Measurements from ENCODE around the gene FAM209A.

The FAM209A gene

GRCh38 chr20:56566621-56567020 lies 42.1 kb downstream of the FAM209A start:
- Histone ChIP-seq H3K9me3 (ENCODE audit: control insufficient read depth, low read length) (no peaks in the 10 kb centered on the region), H3K27ac (ENCODE audit: insufficient read depth, low read depth, low read length, poor library complexity, severe bottlenecking) (no peak overlapping the region), H3K27me3 (ENCODE audit: control insufficient read depth, insufficient read depth, low read length, poor library complexity, severe bottlenecking) (no peaks in the 10 kb centered on the region), H3K4me3 (ENCODE audit: insufficient read depth, low read depth, low read length) (no peak overlapping the region), H3K36me3 (ENCODE audit: control insufficient read depth, insufficient read depth, low read length) (no peaks in the 10 kb centered on the region), H3K4me1 (ENCODE audit: control insufficient read depth, insufficient read depth, low read length) (no peaks in the 10 kb centered on the region)
- WGBS, 2 experiments: 74 to 85% methylated on average over 3 of the region's 3 CpGs

GRCh38 chr20:56570832-56571231 lies 46.3 kb downstream of the FAM209A start:
- Histone ChIP-seq H3K27me3 (ENCODE audit: control insufficient read depth, insufficient read depth, low read length, poor library complexity, severe bottlenecking) (no peaks in the 10 kb centered on the region), H3K4me3 (ENCODE audit: insufficient read depth, low read depth, low read length) (no peak overlapping the region), H3K27ac (ENCODE audit: insufficient read depth, low read depth, low read length, poor library complexity, severe bottlenecking) (no peak overlapping the region), H3K36me3 (ENCODE audit: control insufficient read depth, insufficient read depth, low read length) (no peaks in the 10 kb centered on the region), H3K9me3 (ENCODE audit: control insufficient read depth, low read length) (no peaks in the 10 kb centered on the region), H3K4me1 (ENCODE audit: control insufficient read depth, insufficient read depth, low read length) (no peaks in the 10 kb centered on the region)
- 0% methylated on average over 2 of the region's 2 CpGs for WGBS, 2 experiments

- H3K4me3 ChIP-seq (ENCODE audit: insufficient read depth, low read depth, low read length): no peak overlapping the region
- no peaks in the 10 kb centered on the region for H3K4me1 ChIP-seq (ENCODE audit: control insufficient read depth, insufficient read depth, low read length)
- H3K27me3 ChIP-seq (ENCODE audit: control insufficient read depth, insufficient read depth, low read length, poor library complexity, severe bottlenecking): no peaks in the 10 kb centered on the region
- WGBS, 2 experiments: 93 to 94% methylated on average over 4 of the region's 4 CpGs
- H3K27ac ChIP-seq (ENCODE audit: insufficient read depth, low read depth, low read length, poor library complexity, severe bottlenecking): no peak overlapping the region
- no peaks in the 10 kb centered on the region for H3K36me3 ChIP-seq (ENCODE audit: control insufficient read depth, insufficient read depth, low read length)
- no peaks in the 10 kb centered on the region for H3K9me3 ChIP-seq (ENCODE audit: control insufficient read depth, low read length)
These were observed 47.6 kb downstream of the FAM209A start for GRCh38 chr20:56572172-56572571.

- Histone ChIP-seq H3K36me3 (ENCODE audit: control insufficient read depth, insufficient read depth, low read length) (no peaks in the 10 kb centered on the region), H3K27me3 (ENCODE audit: control insufficient read depth, insufficient read depth, low read length, poor library complexity, severe bottlenecking) (no peaks in the 10 kb centered on the region), H3K4me1 (ENCODE audit: control insufficient read depth, insufficient read depth, low read length) (no peaks in the 10 kb centered on the region), H3K9me3 (ENCODE audit: control insufficient read depth, low read length) (no peaks in the 10 kb centered on the region), H3K27ac (ENCODE audit: insufficient read depth, low read depth, low read length, poor library complexity, severe bottlenecking) (no peak overlapping the region), H3K4me3 (ENCODE audit: insufficient read depth, low read depth, low read length) (no peak overlapping the region)
- 93% methylated on average over 5 of the region's 5 CpGs for WGBS, 2 experiments
These were observed 49.4 kb downstream of the FAM209A start for GRCh38 chr20:56573986-56574385.

GRCh38 chr20:56574531-56575142 lies 50.1 kb downstream of the FAM209A start:
- Histone ChIP-seq H3K36me3 (ENCODE audit: control insufficient read depth, insufficient read depth, low read length) (no peaks in the 10 kb centered on the region), H3K27me3 (ENCODE audit: control insufficient read depth, insufficient read depth, low read length, poor library complexity, severe bottlenecking) (no peaks in the 10 kb centered on the region), H3K4me1 (ENCODE audit: control insufficient read depth, insufficient read depth, low read length) (no peaks in the 10 kb centered on the region), H3K27ac (ENCODE audit: insufficient read depth, low read depth, low read length, poor library complexity, severe bottlenecking) (no peak overlapping the region), H3K9me3 (ENCODE audit: control insufficient read depth, low read length) (no peaks in the 10 kb centered on the region), H3K4me3 (ENCODE audit: insufficient read depth, low read depth, low read length) (no peak overlapping the region)
- 89 to 91% methylated on average over 10 of the region's 10 CpGs for WGBS, 2 experiments

- 91 to 92% methylated on average over 9 of the region's 9 CpGs for WGBS, 2 experiments
- H3K27ac ChIP-seq (ENCODE audit: insufficient read depth, low read depth, low read length, poor library complexity, severe bottlenecking): no peak overlapping the region
- no peaks in the 10 kb centered on the region for H3K27me3 ChIP-seq (ENCODE audit: control insufficient read depth, insufficient read depth, low read length, poor library complexity, severe bottlenecking)
- no peaks in the 10 kb centered on the region for H3K36me3 ChIP-seq (ENCODE audit: control insufficient read depth, insufficient read depth, low read length)
- H3K9me3 ChIP-seq (ENCODE audit: control insufficient read depth, low read length): no peaks in the 10 kb centered on the region
- H3K4me1 ChIP-seq (ENCODE audit: control insufficient read depth, insufficient read depth, low read length): no peaks in the 10 kb centered on the region
- no peak overlapping the region for H3K4me3 ChIP-seq (ENCODE audit: insufficient read depth, low read depth, low read length)
These were observed 50.6 kb downstream of the FAM209A start for GRCh38 chr20:56575157-56575556.

All from ectodermal cell (in vitro differentiated cells).